ENCODE data around the gene ATG16L1. TPM values are rescaled to one million over a fixed set of nuclear protein-coding genes. Genes with fewer than 3 reads are reported as not detected.

The ATG16L1 gene
- total RNA-seq, 1 experiment from 2014 or later = 26.4 TPM

GRCh38 chr2:233263045-233263570 is 11.6 kb downstream of the ATG16L1 start:
- TF ChIP-seq, protein P1, sequence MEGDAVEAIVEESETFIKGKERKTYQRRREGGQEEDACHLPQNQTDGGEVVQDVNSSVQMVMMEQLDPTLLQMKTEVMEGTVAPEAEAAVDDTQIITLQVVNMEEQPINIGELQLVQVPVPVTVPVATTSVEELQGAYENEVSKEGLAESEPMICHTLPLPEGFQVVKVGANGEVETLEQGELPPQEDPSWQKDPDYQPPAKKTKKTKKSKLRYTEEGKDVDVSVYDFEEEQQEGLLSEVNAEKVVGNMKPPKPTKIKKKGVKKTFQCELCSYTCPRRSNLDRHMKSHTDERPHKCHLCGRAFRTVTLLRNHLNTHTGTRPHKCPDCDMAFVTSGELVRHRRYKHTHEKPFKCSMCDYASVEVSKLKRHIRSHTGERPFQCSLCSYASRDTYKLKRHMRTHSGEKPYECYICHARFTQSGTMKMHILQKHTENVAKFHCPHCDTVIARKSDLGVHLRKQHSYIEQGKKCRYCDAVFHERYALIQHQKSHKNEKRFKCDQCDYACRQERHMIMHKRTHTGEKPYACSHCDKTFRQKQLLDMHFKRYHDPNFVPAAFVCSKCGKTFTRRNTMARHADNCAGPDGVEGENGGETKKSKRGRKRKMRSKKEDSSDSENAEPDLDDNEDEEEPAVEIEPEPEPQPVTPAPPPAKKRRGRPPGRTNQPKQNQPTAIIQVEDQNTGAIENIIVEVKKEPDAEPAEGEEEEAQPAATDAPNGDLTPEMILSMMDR (IDR thresholded peaks at IDR 0.05; ENCODE audit: unreplicated experiment) = no peak
- no peaks in the 10 kb centered on the region for H3K27me3 Mint-ChIP-seq (ENCODE audit: insufficient read depth, unreplicated experiment)
- no peaks in the 10 kb centered on the region for H3K9me3 Mint-ChIP-seq (ENCODE audit: unreplicated experiment)
- H3K4me3 Mint-ChIP-seq (ENCODE audit: unreplicated experiment) = no peak overlapping the region
- no peak for DNase-seq (ENCODE audit: unreplicated experiment)
- no TSS peak for BruUV-seq (replicated peaks)
- H3K4me1 Mint-ChIP-seq (ENCODE audit: insufficient read depth, unreplicated experiment) = no peaks in the 10 kb centered on the region
- ChIA-PET POLR2A (interaction anchor here (0.7 to 0.9 kb wide), 3 partner anchors 12 to 149 kb away, joined by 3 read pairs; partner anchors contain the start of gene ATG16L1), CTCF (interaction anchor here (0.6 to 1.2 kb wide), 3 partner anchors 9 to 444 kb away, joined by 3 to 4 read pairs (median 3); no protein-coding TSS in a partner anchor)
- intact Hi-C loops (cut with micrococcal nuclease) = no loop called here
- peaks cover 81% of the 10 kb centered on the region for H3K36me3 Mint-ChIP-seq (ENCODE audit: insufficient read depth, unreplicated experiment)
- no peak overlapping the region for H3K27ac Mint-ChIP-seq (ENCODE audit: low read depth, unreplicated experiment)

- H3K27ac Mint-ChIP-seq (ENCODE audit: low read depth, unreplicated experiment) = no peak overlapping the region
- no TSS peak for BruUV-seq (replicated peaks)
- TF ChIP-seq, protein P1 (IDR thresholded peaks at IDR 0.05; ENCODE audit: unreplicated experiment) = no peak
- no peaks in the 10 kb centered on the region for H3K27me3 Mint-ChIP-seq (ENCODE audit: insufficient read depth, unreplicated experiment)
- no peak overlapping the region for H3K4me3 Mint-ChIP-seq (ENCODE audit: unreplicated experiment)
- H3K4me1 Mint-ChIP-seq (ENCODE audit: insufficient read depth, unreplicated experiment) = no peaks in the 10 kb centered on the region
- DNase-seq (ENCODE audit: unreplicated experiment) = no peak
- H3K36me3 Mint-ChIP-seq (ENCODE audit: insufficient read depth, unreplicated experiment) = peaks cover 88% of the 10 kb centered on the region
- POLR2A ChIA-PET = no interaction called here
- intact Hi-C loops (cut with micrococcal nuclease) = no loop called here
- CTCF ChIA-PET = interaction anchor here (0.5 to 1.0 kb wide), 3 partner anchors 13 to 216 kb away, joined by 3 read pairs; no protein-coding TSS in a partner anchor
- no peaks in the 10 kb centered on the region for H3K9me3 Mint-ChIP-seq (ENCODE audit: unreplicated experiment)
Observed at GRCh38 chr2:233264667-233265066, 13.2 kb downstream of the ATG16L1 start.

DNA sequence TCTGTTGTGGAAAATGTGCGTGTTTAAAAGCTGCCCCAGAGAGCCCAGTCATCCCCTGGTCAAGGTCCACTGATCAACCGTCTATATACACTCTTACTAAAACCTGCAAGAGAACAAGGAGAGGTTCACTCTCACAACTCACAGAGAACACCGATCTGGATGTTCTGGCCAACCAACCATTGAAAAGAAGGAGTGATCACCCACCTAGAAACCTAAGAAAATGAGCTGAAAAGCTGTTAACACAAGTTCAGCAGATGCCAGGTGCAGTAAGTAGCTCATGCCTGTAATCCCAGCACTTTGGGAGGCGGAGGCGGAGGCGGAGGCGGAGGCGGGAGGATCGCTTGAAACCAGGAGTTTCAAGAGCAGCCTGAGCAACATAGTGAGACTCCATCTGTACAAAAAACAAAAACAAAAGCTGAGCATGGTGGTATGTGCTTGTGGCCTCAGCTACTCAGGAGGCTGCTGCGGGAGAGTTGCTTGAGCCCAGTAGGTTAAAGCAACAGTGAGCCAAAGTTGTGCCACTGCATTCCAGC is 14.5 kb downstream of the ATG16L1 start:
- ChIA-PET CTCF (no interaction called here), POLR2A (interaction anchor here (0.6 to 1.1 kb wide), 2 partner anchors 13 to 17 kb away, joined by 3 read pairs; no protein-coding TSS in a partner anchor)
- Mint-ChIP-seq H3K9me3 (ENCODE audit: unreplicated experiment) (no peaks in the 10 kb centered on the region), H3K4me3 (ENCODE audit: unreplicated experiment) (no peak overlapping the region), H3K36me3 (ENCODE audit: insufficient read depth, unreplicated experiment) (peaks cover 97% of the 10 kb centered on the region), H3K4me1 (ENCODE audit: insufficient read depth, unreplicated experiment) (no peaks in the 10 kb centered on the region), H3K27ac (ENCODE audit: low read depth, unreplicated experiment) (no peak overlapping the region), H3K27me3 (ENCODE audit: insufficient read depth, unreplicated experiment) (no peaks in the 10 kb centered on the region)
- intact Hi-C loops (cut with micrococcal nuclease) = no loop called here
- DNase-seq (ENCODE audit: unreplicated experiment) = no peak
- TF ChIP-seq, protein P1 (IDR thresholded peaks at IDR 0.05; ENCODE audit: unreplicated experiment) = no peak
- BruUV-seq (replicated peaks) = no TSS peak

DNA sequence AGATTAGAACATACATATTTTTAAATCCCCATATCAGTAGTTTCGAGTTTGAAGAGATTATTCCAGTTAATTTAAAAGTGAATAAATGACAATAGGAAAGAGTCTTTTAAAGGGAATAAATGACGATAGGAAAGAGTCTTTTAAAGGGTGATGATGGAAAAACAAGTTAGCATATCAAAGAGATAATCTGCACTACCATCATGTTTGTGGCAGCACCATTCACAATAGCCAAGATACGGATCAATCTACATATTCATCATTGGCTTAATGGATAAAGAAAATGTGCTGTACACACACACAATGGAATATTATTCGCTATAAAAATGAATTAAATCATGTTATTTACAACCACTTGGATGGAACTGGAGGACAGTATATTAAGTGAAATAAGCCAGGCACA is 15.0 kb downstream of the ATG16L1 start:
- Mint-ChIP-seq H3K4me3 (ENCODE audit: unreplicated experiment) (no peak overlapping the region), H3K27ac (ENCODE audit: low read depth, unreplicated experiment) (no peak overlapping the region), H3K4me1 (ENCODE audit: insufficient read depth, unreplicated experiment) (no peaks in the 10 kb centered on the region), H3K36me3 (ENCODE audit: insufficient read depth, unreplicated experiment) (peaks cover 97% of the 10 kb centered on the region), H3K27me3 (ENCODE audit: insufficient read depth, unreplicated experiment) (no peaks in the 10 kb centered on the region), H3K9me3 (ENCODE audit: unreplicated experiment) (no peaks in the 10 kb centered on the region)
- ChIA-PET CTCF (no interaction called here), POLR2A (interaction anchor here (1.1 kb wide), 1 partner anchor 17 kb away, joined by 3 read pairs; no protein-coding TSS in a partner anchor)
- BruUV-seq (replicated peaks) = no TSS peak
- TF ChIP-seq, protein P1 (IDR thresholded peaks at IDR 0.05; ENCODE audit: unreplicated experiment) = no peak
- intact Hi-C loops (cut with micrococcal nuclease) = no loop called here
- no peak for DNase-seq (ENCODE audit: unreplicated experiment)

Measured in MCF 10A (cell line).